PC-3 (cell line): ENCODE results near the gene NSMCE1. TPM values are rescaled to one million over a fixed set of nuclear protein-coding genes. Genes with fewer than 3 reads are reported as not detected.

ENCODE experiments used
- ATAC-seq: fragments of 200-7000 bp; cut with Tn5 transposase; 2 replicates; pipeline ENCODE4 v1.9.1; 2020; ENCODE audit warnings: mild to moderate bottlenecking, moderate library complexity
- BruUV-seq: library from RNA; stranded (reverse); fragments of 400-500 nt; replicated peaks from 2 replicates; lab custom pipeline; 2021; lab: Mats Ljungman, UMichigan
- CTCF ChIA-PET: fragments of 300-600 bp; sonication (Branson Sonifier 250); formaldehyde crosslinking; loops from one replicate; lab custom pipeline; 2022; ENCODE audit warnings: antibody characterized with exemption; lab: Charles Lee
- POLR2A ChIA-PET: fragments of 300-600 bp; sonication (Branson Sonifier 250); formaldehyde crosslinking; loops from one replicate; lab custom pipeline; 2022; ENCODE audit warnings: antibody characterized with exemption; ENCODE audit not compliant: unreplicated experiment; lab: Charles Lee
- DNase-seq: peaks from one replicate; pipeline ENCODE4 v3.0.0-alpha.2; 2015
- H2AFZ ChIP-seq: fragments of 300-600 bp; sonication (generic); 2 replicates; pipeline ENCODE4 v1.6.0; 2016; ENCODE audit warnings: antibody characterized with exemption, low read length
- H3F3A ChIP-seq: fragments of 300-600 bp; sonication (generic); one replicate; pipeline ENCODE4 v1.6.0; 2017; ENCODE audit warnings: antibody characterized with exemption, low read length, control low read depth, mild to moderate bottlenecking; ENCODE audit not compliant: unreplicated experiment
- H3K27ac ChIP-seq: fragments of 300-600 bp; sonication (generic); 2 replicates; pipeline ENCODE4 v1.5.1; 2016; ENCODE audit warnings: mild to moderate bottlenecking, low read length
- H3K27me3 ChIP-seq: fragments of 300-600 bp; sonication (generic); 2 replicates; pipeline ENCODE4 v1.6.1; 2016; ENCODE audit warnings: low read length, mixed read lengths
- H3K36me3 ChIP-seq: fragments of 300-600 bp; sonication (generic); 2 replicates; pipeline ENCODE4 v1.6.1; 2016; ENCODE audit warnings: low read depth, mixed run types, low read length, mixed read lengths
- H3K4me1 ChIP-seq: fragments of 300-600 bp; sonication (generic); 2 replicates; pipeline ENCODE4 v1.5.1; 2016; ENCODE audit warnings: low read length; ENCODE audit not compliant: insufficient read depth
- H3K4me2 ChIP-seq: fragments of 300-600 bp; sonication (generic); 2 replicates; pipeline ENCODE4 v1.6.0; 2016; ENCODE audit warnings: low read length
- H3K4me3 ChIP-seq: fragments of 300-600 bp; sonication (generic); 2 replicates; pipeline ENCODE4 v1.5.1; 2016; ENCODE audit warnings: mild to moderate bottlenecking, low read length, mixed read lengths
- H3K79me2 ChIP-seq: fragments of 300-600 bp; sonication (generic); 2 replicates; pipeline ENCODE4 v1.6.1; 2017; ENCODE audit warnings: low read length, mixed read lengths
- H3K9ac ChIP-seq: fragments of 300-600 bp; sonication (generic); 2 replicates; pipeline ENCODE4 v1.6.0; 2016; ENCODE audit warnings: mild to moderate bottlenecking, low read length
- H3K9me2 ChIP-seq: fragments of 300-600 bp; sonication (generic); replicated peaks from 2 replicates; pipeline ENCODE4 v1.6.1; 2016; ENCODE audit warnings: mixed run types, low read length, mixed read lengths
- H3K9me3 ChIP-seq: fragments of 300-600 bp; sonication (generic); 2 replicates; pipeline ENCODE4 v1.6.1; 2016; ENCODE audit warnings: low read length, mixed read lengths
- H4K20me1 ChIP-seq: fragments of 300-600 bp; sonication (generic); 2 replicates; pipeline ENCODE4 v1.6.1; 2016; ENCODE audit warnings: low read length, mixed read lengths
- CTCF ChIP-seq: fragments of 300-600 bp; sonication (generic); conservative IDR thresholded peaks from 2 replicates; pipeline ENCODE4 v1.5.1; 2017; ENCODE audit warnings: antibody characterized with exemption, low read depth, mild to moderate bottlenecking, low read length
- EZH2 ChIP-seq: fragments of 300-600 bp; sonication (generic); IDR thresholded peaks from one replicate; pipeline ENCODE4 v1.6.1; 2017; ENCODE audit warnings: antibody characterized with exemption, mild to moderate bottlenecking, low read length; ENCODE audit not compliant: unreplicated experiment
- EZH2phosphoT487 ChIP-seq: fragments of 300-600 bp; sonication (generic); IDR thresholded peaks from 2 replicates; pipeline ENCODE4 v1.6.1; 2018; ENCODE audit warnings: mild to moderate bottlenecking, antibody characterized with exemption, low read length, borderline replicate concordance
- intact Hi-C: fragments of 100-400 bp; cut with micrococcal nuclease; formaldehyde crosslinking; loops from 2 replicates; pipeline ENCODE4 v1.9.0; 2023
- total RNA-seq: library from RNA; depleted of rRNA; stranded (reverse); fragments of >200 nt; gene quantifications from 2 replicates; pipeline ENCODE4 v1.2.3, GENCODE V29; 2014

Gene NSMCE1
- total RNA-seq, 1 experiment from 2014 or later = 32.5 TPM

DNA sequence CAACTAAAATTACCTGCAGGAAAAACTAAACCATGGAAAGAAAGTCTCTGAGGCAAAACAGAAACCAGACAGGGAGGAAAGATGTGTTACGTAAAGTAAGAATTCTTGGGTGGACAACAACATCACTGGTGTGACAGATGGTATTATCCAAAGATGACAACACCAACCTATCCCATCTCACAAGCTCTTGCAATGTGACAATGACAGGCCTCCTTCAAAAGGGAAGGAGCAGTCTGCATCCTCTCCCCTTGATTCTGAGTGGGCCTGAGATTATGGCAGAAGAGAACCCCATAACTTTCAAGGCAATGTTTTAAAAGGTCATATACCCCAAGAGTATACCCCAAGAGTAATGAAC, 82.8 kb downstream of the NSMCE1 start:
- H3K4me3 ChIP-seq = no peak overlapping the region
- H3F3A ChIP-seq = no peaks in the 10 kb centered on the region
- H4K20me1 ChIP-seq = no peaks in the 10 kb centered on the region
- H3K4me1 ChIP-seq = no peaks in the 10 kb centered on the region
- ChIA-PET CTCF (no interaction called here), POLR2A (no interaction called here)
- DNase-seq (no peak), ATAC-seq (no peak)
- no peaks in the 10 kb centered on the region for H3K79me2 ChIP-seq
- H3K27me3 ChIP-seq = no peaks in the 10 kb centered on the region
- H3K9ac ChIP-seq = no peak overlapping the region
- H3K4me2 ChIP-seq = no peak overlapping the region
- H3K36me3 ChIP-seq = no peaks in the 10 kb centered on the region
- H2AFZ ChIP-seq = no peak overlapping the region
- intact Hi-C loops = no loop called here
- H3K9me2 ChIP-seq = no peaks in the 10 kb centered on the region
- no peak overlapping the region for H3K27ac ChIP-seq
- BruUV-seq = no TSS peak
- TF ChIP-seq EZH2phosphoT487 (no peak), EZH2 (no peak), CTCF (no peak)
- no peaks in the 10 kb centered on the region for H3K9me3 ChIP-seq

DNA sequence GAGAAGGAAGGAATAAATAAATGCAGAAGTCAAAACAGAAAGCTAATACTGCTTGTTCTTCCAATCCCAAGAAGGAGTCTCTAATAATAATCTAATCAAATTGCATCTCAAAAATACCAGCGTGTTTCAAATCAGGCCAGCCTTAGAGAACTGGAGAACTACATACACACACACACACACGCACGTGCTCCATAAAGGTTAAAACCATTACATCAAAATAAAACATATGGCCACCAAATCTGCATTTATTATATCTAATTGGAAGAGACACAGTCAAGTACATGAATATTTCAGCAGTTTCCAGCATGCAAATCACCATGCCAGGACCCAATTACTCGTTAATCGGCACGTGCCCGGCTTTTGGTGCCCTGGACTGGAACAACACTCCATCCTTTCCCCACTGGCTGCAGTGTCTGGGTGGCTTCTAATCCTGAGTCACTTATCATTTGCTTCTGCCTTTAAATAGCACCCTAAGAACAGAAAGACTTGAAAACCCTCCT, 85.6 kb downstream of the NSMCE1 start:
- intact Hi-C loops = no loop called here
- no peaks in the 10 kb centered on the region for H4K20me1 ChIP-seq
- no peaks in the 10 kb centered on the region for H3K9me2 ChIP-seq
- POLR2A ChIA-PET = no interaction called here
- no peaks in the 10 kb centered on the region for H3K27me3 ChIP-seq
- H3K4me1 ChIP-seq = peaks cover under 1% of the 10 kb centered on the region; the same call in 1 of the 2 replicates
- no peaks in the 10 kb centered on the region for H3F3A ChIP-seq
- H2AFZ ChIP-seq = no peak overlapping the region
- BruUV-seq = no TSS peak
- H3K4me3 ChIP-seq = no peak overlapping the region
- TF ChIP-seq EZH2 (no peak), CTCF (no peak), EZH2phosphoT487 (no peak)
- no peaks in the 10 kb centered on the region for H3K79me2 ChIP-seq
- no peaks in the 10 kb centered on the region for H3K9me3 ChIP-seq
- H3K27ac ChIP-seq = no peak overlapping the region
- DNase-seq = no peak
- CTCF ChIA-PET = no interaction called here
- no peak for ATAC-seq
- no peak overlapping the region for H3K4me2 ChIP-seq
- no peaks in the 10 kb centered on the region for H3K36me3 ChIP-seq
- H3K9ac ChIP-seq = no peak overlapping the region

DNA sequence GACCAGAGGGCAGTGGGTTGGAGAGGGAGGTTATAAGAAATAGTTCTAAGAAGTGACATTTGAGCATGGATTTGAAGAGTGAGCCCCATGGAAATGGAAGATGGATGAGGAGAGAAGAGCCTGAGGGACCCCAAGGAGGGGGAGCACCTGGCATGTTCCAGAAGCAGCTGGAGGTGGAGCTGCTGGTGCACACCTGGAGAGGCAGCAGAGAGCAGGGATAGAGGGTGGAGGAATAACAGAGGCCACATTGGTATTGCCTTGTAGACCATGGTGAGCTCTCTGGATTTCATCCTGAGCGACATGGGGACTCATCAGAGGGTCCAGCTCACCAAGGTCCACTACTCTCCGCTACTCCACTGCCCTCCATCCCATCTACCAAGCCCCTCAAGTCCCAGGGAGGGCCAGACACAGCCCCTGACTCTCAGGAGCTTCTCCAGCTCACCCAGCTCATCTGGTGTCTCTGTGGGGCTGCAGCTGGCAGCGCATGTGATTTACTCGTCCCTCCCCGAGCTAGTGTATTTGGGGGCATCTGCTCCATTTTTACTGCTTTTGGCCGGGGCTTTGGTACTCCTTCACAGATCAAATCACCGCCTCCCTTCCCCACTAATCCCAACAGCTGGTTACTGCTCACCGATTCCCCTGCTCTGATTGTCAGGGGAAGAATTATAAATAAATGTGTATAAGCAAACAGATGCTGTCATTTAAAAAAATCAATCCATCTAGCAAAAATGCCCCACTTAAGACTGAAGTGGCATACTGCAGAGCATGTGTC, 87.4 kb downstream of the NSMCE1 start:
- Histone ChIP-seq H3K9me2 (no peaks in the 10 kb centered on the region), H2AFZ (no peak overlapping the region), H3K9ac (no peak overlapping the region), H3K27me3 (no peaks in the 10 kb centered on the region), H3K9me3 (no peaks in the 10 kb centered on the region), H3K4me1 (peaks cover 12% of the 10 kb centered on the region), H3K36me3 (no peaks in the 10 kb centered on the region), H3K79me2 (no peaks in the 10 kb centered on the region), H4K20me1 (no peaks in the 10 kb centered on the region), H3F3A (no peaks in the 10 kb centered on the region), H3K4me2 (no peak overlapping the region), H3K4me3 (no peak overlapping the region), H3K27ac (no peak overlapping the region)
- no peak for TF ChIP-seq EZH2phosphoT487
- no peak for TF ChIP-seq EZH2
- no peak for TF ChIP-seq CTCF
- intact Hi-C loops = no loop called here
- DNase-seq (no peak), ATAC-seq (no peak)
- BruUV-seq = no TSS peak
- POLR2A ChIA-PET = no interaction called here
- CTCF ChIA-PET = no interaction called here
